HAP-1 (cell line): ENCODE measurements around the gene EFCAB6.

ENCODE experiments used
- DNase-seq, 2 experiments: peaks; one replicate each; pipeline ENCODE4 v3.0.0-alpha.2; 2016 to 2020; ENCODE audit warnings: low spot score in 2 of 2
- H3K27me3 ChIP-seq: fragments of 250-450 bp; sonication (Bioruptor Pico); 2 replicates; pipeline ENCODE4 v1.5.1; 2020; ENCODE audit warnings: low read depth, mild to moderate bottlenecking, moderate library complexity
- H3K36me3 ChIP-seq: fragments of 250-450 bp; sonication (Bioruptor Pico); replicated peaks from 2 replicates; pipeline ENCODE4 v1.5.1; 2020; ENCODE audit warnings: mild to moderate bottlenecking
- H3K4me1 ChIP-seq: fragments of 250-450 bp; sonication (Bioruptor Pico); 2 replicates; pipeline ENCODE4 v1.5.1; 2020; ENCODE audit warnings: mild to moderate bottlenecking
- H3K4me3 ChIP-seq: fragments of 250-450 bp; sonication (Bioruptor Pico); 2 replicates; pipeline ENCODE4 v1.5.1; 2020; ENCODE audit warnings: mild to moderate bottlenecking, moderate library complexity
- H3K9me3 ChIP-seq: fragments of 250-450 bp; sonication (Bioruptor Pico); 2 replicates; pipeline ENCODE4 v1.5.1; 2020; ENCODE audit warnings: mild to moderate bottlenecking, moderate library complexity
- in situ Hi-C: fragments of 300-500 bp; cut with MboI; formaldehyde crosslinking; loops from 3 replicates; pipeline ENCODE4 v1.14.3; 2020; ENCODE audit warnings: low sequenced_read_pairs, inconsistent platforms, mixed read lengths

The EFCAB6 gene

DNA sequence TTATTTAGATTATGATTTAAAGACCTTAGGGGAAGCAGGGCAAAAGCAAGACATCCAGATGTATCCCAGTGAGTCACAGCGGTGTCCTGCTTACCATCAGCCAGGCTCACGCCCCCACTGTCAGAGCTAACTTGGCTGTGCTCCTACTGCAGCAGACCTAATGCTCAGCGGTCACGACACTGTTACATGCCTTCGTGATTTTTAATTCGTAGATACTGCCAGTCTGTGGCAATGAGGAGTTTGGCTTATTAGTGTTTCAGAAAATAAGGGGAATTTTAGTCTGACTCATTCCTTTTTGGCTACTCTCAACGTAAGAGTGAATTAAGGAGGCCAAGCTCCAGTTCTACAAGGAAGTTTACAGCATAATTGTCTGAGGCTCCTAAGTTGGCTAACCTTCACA lies 22.7 kb downstream of the EFCAB6 start:
- no peak for DNase-seq

DNA sequence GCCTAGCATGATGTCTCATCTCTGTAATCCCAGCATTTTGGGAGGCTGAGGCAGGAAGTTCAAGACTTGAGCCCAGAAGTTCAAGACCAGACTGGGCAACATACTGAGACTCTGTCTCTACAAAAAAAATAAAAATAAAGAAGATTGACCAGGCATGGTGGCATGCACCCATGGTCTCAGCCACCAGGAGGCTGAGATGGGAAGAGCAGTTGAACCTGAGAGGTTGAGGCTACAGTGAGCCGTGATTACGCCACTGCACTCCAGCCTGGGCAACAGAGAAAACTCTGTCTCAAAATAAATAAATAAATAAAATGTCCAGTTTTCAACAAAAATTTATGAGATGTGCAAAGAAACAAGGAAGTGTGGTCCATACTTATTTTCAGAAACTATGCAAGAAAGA lies 28.3 kb downstream of the EFCAB6 start:
- Histone ChIP-seq H3K27me3 (peaks cover 9% of the 10 kb centered on the region; the same call in 1 of the 2 replicates), H3K9me3 (no peaks in the 10 kb centered on the region), H3K4me1 (no peaks in the 10 kb centered on the region), H3K36me3 (no peaks in the 10 kb centered on the region), H3K4me3 (no peak overlapping the region)
- no peak for DNase-seq
- in situ Hi-C loops: no loop called here

More for the DNA sequence above, 22.7 kb downstream of the EFCAB6 start:
- Histone ChIP-seq H3K36me3 (no peaks in the 10 kb centered on the region), H3K9me3 (no peaks in the 10 kb centered on the region), H3K27me3 (peaks cover 8% of the 10 kb centered on the region), H3K4me3 (no peak overlapping the region), H3K4me1 (no peaks in the 10 kb centered on the region)
- in situ Hi-C loops: no loop called here

DNA sequence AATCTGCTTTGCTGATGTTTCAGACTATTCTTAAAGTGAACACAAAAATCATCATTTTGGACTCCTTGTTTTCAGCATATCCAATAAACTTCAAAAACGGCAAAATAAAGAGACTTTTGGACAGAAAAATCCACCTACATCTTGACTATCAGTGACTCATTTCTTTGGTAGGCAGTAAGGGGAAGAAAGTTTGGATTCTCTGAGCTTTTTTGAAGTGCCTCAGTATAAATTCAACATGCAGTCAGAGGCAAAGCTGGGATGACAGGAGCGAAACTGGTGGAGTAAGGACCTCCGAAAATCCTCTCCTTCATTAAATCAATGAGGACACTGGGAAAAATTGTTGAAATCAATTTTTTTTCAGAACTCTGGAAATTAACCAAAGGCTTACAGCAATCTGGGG lies 29.7 kb downstream of the EFCAB6 start:
- Histone ChIP-seq H3K27me3 (peaks cover 16% of the 10 kb centered on the region), H3K9me3 (no peaks in the 10 kb centered on the region), H3K36me3 (no peaks in the 10 kb centered on the region), H3K4me3 (no peak overlapping the region), H3K4me1 (no peaks in the 10 kb centered on the region)
- in situ Hi-C loops: no loop called here
- no peak for DNase-seq

DNA sequence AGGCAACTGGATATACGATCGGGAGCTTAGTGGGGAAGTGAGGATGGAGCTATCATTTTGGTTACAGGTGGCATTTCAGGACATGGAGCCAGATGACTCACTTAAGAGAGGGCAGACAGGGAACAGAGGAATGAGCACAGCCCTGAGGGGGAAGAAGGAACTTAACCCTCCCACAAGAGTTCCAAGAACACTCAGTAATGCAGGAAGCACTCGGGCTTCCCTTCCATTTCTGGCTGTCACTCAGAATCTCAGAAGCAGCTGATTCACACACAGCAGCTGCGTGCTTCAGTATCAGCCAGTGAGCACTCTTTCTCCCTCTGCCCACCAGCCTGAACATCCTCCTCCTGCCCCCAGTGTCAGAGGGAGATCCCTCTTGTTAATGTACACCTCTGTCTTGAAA lies 34.8 kb downstream of the EFCAB6 start:
- Histone ChIP-seq H3K36me3 (no peaks in the 10 kb centered on the region), H3K4me3 (no peak overlapping the region), H3K9me3 (no peaks in the 10 kb centered on the region), H3K4me1 (no peaks in the 10 kb centered on the region), H3K27me3 (peaks cover 22% of the 10 kb centered on the region)
- in situ Hi-C loops: no loop called here
- DNase-seq: no peak

DNA sequence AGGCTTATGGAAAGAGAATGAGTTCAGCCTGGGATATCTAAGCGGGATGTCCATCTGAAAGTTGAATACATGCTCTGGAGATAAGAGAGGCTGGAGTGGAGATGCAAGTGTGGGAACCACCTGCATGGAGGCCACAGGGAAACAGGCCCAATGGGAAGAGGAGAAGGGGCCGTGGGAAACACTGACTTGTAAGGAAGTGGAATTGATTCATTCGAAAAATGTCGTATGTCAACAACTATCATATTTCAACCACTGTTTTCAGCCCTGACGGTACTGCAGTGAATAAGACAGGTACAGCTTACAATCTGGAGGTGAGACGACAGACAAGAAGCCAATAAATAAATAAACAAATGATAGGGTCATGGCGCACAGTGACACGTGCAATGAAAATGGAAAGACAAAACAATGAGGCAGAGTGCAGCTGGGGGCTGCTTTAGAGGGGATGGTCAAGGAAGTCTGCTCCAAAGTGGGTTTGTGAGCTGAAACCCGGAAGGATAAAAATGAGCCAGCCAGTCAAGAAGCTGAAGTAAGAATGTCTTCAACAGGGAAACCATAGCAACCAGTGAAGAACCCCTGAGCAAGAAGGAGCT lies 35.9 kb downstream of the EFCAB6 start:
- no peak for DNase-seq
- H3K4me3 ChIP-seq: no peak overlapping the region
- peaks cover 20% of the 10 kb centered on the region for H3K27me3 ChIP-seq
- H3K4me1 ChIP-seq: no peaks in the 10 kb centered on the region
- no peaks in the 10 kb centered on the region for H3K36me3 ChIP-seq
- in situ Hi-C loops: no loop called here
- no peaks in the 10 kb centered on the region for H3K9me3 ChIP-seq

DNA sequence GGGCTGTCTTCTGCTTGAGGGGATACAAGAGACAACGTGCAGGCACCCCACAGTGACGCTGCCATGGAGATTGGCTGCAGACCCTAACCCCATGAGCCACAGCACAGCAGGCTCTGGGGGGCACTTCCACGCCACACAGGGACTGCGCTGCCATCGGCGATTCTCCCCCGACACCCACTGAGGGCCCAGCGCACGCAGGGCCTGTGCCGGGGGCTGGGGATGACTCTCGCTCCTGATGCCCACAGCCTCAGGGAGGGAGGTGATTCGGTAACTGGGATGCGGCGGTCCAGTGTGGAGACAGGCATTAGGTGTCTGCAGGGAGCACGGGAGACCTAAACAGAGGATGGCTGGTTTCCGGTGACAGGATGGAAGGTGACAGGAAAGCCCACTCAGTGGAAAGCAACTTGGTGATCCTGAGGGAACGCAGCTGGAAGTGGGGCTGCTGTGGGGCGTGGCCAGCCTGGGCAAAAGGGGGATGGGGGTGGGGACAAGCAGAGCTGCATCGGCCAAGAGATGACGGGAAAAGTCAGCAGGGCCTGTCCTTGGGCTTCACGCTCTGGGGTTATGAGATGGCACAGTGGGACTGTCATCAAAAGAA lies 37.7 kb downstream of the EFCAB6 start:
- Histone ChIP-seq H3K4me1 (no peaks in the 10 kb centered on the region), H3K27me3 (peaks cover 18% of the 10 kb centered on the region), H3K9me3 (no peaks in the 10 kb centered on the region), H3K4me3 (no peak overlapping the region), H3K36me3 (no peaks in the 10 kb centered on the region)
- DNase-seq: no peak
- in situ Hi-C loops: no loop called here

DNA sequence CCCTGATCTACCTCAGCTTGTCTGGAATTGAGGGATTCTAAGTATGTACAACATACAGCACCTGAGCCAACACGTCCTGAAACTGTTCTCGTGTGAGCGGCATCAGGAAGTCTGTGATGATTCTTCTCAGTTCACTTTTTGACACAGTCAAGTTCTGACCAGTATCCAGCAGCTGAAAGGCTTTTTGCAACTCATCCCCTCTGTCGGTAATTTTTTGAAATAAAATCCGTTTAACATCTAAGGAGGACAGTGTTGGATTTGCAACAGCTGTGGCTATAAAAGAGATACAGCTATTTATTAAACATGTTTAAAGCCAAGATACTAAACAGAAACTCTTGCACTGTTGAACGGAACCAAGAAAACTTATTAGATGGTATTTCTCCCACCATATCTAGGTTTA lies 39.3 kb downstream of the EFCAB6 start:
- no peaks in the 10 kb centered on the region for H3K36me3 ChIP-seq
- no peak overlapping the region for H3K4me3 ChIP-seq
- peaks cover 20% of the 10 kb centered on the region for H3K27me3 ChIP-seq
- no peaks in the 10 kb centered on the region for H3K4me1 ChIP-seq
- H3K9me3 ChIP-seq: no peaks in the 10 kb centered on the region
- in situ Hi-C loops: no loop called here
- no peak for DNase-seq

DNA sequence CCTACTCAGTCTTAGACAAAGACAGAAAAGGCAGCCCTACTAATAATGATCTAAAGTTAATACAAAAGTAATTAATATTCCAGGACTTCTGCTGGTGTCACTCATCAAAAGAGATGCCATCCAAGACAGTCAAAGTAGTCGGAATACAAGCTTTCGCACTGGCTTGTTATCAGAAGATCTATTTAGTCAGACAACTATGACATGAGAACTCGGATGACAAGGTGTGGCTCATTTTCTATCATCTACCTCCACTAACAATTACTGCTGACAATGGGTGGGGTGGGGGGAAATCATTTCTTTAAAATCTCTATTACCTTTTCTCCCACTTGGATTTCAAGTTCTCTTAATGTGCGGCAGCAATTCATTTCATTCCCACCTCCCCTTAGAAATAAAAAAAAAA lies 56.7 kb downstream of the EFCAB6 start:
- H3K4me3 ChIP-seq: no peak overlapping the region
- H3K9me3 ChIP-seq: no peaks in the 10 kb centered on the region
- H3K27me3 ChIP-seq: peaks cover 8% of the 10 kb centered on the region
- in situ Hi-C loops: no loop called here
- no peak for DNase-seq
- H3K36me3 ChIP-seq: no peaks in the 10 kb centered on the region
- H3K4me1 ChIP-seq: no peaks in the 10 kb centered on the region

DNA sequence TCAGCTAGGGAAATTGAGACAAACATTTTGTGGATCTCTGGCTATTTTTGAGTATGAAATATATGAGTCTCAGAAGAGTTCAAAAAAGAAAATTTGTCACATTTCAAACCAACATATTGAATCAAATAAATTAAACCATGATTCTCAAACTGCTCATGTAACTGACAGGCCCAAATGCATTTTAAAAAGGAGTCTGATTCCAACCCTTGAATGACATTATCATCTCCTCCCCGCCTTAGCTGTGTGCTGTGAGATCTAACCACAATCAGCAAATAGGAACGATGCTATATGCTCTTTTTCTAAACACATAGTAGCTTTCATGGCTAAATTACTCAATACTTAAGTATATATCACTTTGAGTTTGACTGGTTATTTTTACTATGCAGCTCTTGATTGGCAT lies 57.1 kb downstream of the EFCAB6 start:
- no peak for DNase-seq
- Histone ChIP-seq H3K27me3 (peaks cover 6% of the 10 kb centered on the region), H3K4me1 (no peaks in the 10 kb centered on the region), H3K36me3 (no peaks in the 10 kb centered on the region), H3K4me3 (no peak overlapping the region), H3K9me3 (no peaks in the 10 kb centered on the region)
- in situ Hi-C loops: no loop called here

DNA sequence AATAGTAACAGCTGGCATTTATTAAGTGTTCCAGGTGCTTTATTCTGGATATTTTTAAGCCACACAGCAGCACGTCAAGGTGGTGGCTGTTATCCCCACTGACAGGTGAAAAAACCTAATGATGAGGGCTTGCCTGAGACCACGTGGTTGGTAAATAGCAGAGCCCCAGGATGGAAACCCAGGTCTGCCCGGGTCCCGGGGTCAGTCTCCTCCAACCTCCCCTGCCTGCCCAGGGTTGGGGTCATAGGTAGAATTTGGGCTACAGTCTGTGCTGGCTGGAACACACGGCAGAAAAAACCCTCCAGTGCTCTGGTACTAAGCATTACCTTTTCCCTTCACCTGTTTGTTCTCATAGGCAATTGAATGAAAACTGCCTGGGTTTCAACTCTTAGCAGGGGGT lies 57.9 kb downstream of the EFCAB6 start:
- no peaks in the 10 kb centered on the region for H3K9me3 ChIP-seq
- no peak for DNase-seq
- in situ Hi-C loops: no loop called here
- no peaks in the 10 kb centered on the region for H3K4me1 ChIP-seq
- no peaks in the 10 kb centered on the region for H3K36me3 ChIP-seq
- peaks cover 11% of the 10 kb centered on the region for H3K27me3 ChIP-seq
- no peak overlapping the region for H3K4me3 ChIP-seq

DNA sequence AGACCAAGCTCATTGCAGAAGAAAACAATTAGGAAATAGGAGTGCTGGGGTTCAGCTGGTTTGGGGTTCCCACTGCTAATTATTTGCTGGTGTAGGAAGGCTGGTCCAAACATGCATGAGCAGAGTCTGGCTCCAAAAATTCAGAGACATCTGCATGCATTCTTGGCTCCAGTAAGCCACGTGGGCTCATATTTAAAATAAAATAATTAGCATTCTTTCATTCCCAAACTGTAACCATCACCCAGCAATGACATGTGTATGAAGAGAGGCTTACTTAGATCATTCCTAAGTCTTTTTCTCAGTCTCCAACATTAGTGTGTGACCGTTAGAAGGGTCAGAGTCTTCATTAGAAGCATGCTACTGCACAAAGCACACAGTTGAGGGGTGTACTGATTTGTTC lies 58.4 kb downstream of the EFCAB6 start:
- peaks cover 16% of the 10 kb centered on the region for H3K27me3 ChIP-seq
- no peaks in the 10 kb centered on the region for H3K9me3 ChIP-seq
- no peak overlapping the region for H3K4me3 ChIP-seq
- H3K36me3 ChIP-seq: no peaks in the 10 kb centered on the region
- H3K4me1 ChIP-seq: no peaks in the 10 kb centered on the region
- no peak for DNase-seq
- in situ Hi-C loops: no loop called here

DNA sequence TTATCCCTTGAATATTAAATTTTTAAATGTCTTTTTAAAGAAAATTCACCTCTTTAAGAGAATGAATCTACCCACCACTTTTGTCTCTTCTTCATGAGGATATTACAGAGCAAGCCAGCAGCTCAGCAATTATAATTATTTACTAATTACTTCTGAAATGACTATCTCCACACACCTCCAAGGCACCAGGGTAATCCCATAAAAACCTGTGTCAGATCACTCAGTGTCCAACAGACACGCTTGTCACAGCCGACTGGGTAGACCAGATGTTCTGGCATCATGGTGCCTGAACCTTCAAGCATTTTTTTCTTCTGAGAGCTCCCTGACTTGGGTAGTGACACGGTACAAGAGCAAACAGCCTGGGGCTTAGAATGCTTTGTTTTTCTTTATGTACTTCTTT lies 61.4 kb downstream of the EFCAB6 start:
- Histone ChIP-seq H3K36me3 (no peaks in the 10 kb centered on the region), H3K9me3 (no peaks in the 10 kb centered on the region), H3K27me3 (peaks cover 27% of the 10 kb centered on the region), H3K4me3 (no peak overlapping the region), H3K4me1 (no peaks in the 10 kb centered on the region)
- in situ Hi-C loops: no loop called here
- no peak for DNase-seq

DNA sequence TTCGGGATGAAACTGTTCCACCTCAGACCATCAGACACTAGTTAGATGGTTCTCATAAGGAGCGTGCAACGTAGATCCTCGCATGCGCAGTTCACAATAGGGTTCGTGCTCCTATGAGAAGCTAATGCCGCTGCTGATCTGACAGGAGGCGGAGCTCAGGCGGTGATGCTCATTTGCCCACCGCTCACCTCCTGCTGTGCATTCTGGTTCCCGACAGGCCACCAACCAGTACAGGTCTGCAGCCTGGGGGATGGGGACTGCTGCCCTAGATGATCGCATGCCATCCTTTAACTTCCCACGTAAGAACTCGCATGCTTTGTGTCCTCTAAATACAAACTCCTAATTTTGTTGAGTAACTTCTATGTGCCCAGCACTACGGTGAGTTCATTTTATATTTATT lies 62.6 kb downstream of the EFCAB6 start:
- Histone ChIP-seq H3K9me3 (no peaks in the 10 kb centered on the region), H3K4me3 (no peak overlapping the region), H3K27me3 (peaks cover 26% of the 10 kb centered on the region), H3K4me1 (no peaks in the 10 kb centered on the region), H3K36me3 (no peaks in the 10 kb centered on the region)
- in situ Hi-C loops: no loop called here
- DNase-seq: no peak

DNA sequence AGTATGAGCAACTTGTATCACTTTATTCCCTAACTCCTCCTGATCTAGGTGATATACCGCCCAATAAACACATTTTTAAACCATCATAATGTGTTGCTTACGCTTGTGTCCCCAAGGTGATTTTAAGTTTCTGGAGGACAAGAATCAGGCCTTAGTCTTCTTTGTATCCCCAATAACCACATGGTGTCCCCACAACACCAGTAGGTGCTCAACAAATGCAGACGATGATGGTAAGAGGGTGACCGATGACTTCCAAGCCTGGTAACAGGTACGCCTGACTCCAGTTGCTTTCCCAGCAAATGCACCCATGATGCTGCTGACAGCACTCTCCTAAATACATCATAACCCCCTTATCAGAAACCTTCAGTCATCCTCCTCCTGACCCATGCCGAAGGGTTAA lies 64.2 kb downstream of the EFCAB6 start:
- in situ Hi-C loops: no loop called here
- Histone ChIP-seq H3K9me3 (no peaks in the 10 kb centered on the region), H3K4me3 (no peak overlapping the region), H3K27me3 (peaks cover 26% of the 10 kb centered on the region), H3K36me3 (no peaks in the 10 kb centered on the region), H3K4me1 (no peaks in the 10 kb centered on the region)
- no peak for DNase-seq

DNA sequence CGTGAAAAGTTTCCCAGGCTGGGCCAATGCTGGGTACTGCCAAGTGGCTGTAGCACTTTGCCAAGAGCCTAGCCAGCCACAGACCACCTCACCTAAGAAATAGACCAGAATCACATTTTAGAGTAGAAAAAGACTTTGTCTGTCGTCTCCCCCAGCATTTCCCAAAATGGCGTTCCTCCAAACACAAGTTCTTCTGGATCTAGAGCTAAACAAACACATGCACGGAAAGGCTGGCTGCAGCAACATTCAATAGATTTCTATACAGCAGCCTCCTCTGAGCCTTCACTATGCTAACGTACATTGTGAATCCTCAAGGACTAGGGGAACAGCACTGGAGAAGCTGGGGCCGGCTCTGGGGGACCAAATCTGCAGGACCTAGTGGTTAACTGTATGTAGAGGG lies 65.0 kb downstream of the EFCAB6 start:
- Histone ChIP-seq H3K27me3 (peaks cover 26% of the 10 kb centered on the region), H3K4me1 (no peaks in the 10 kb centered on the region), H3K36me3 (no peaks in the 10 kb centered on the region), H3K4me3 (no peak overlapping the region), H3K9me3 (no peaks in the 10 kb centered on the region)
- in situ Hi-C loops: no loop called here
- DNase-seq: no peak
